Transverse colon (tissue), 3 donors: Measurements from ENCODE around the gene PACRG.

ENCODE experiments used
- POLR2A ChIP-seq: fragments of 450-650 bp; IDR thresholded peaks from one replicate; pipeline ENCODE4 v1.6.1; 2016; ENCODE audit warnings: antibody characterized with exemption, mild to moderate bottlenecking, moderate library complexity
- TF ChIP-seq, protein P1 (sequence below), 5 experiments: fragments of 200-600 bp in 3 of 5; fragments of 450-650 bp in 2 of 5; sonication (generic) in 3 of 5; IDR thresholded peaks; 1 replicate in 2 of 5; 2 replicates in 3 of 5; pipeline ENCODE4 v1.5.1; 2016 to 2017; ENCODE audit warnings: antibody characterized with exemption in 5 of 5, inconsistent platforms in 3 of 5, mild to moderate bottlenecking in 2 of 5, moderate library complexity in 1 of 5

DNA sequence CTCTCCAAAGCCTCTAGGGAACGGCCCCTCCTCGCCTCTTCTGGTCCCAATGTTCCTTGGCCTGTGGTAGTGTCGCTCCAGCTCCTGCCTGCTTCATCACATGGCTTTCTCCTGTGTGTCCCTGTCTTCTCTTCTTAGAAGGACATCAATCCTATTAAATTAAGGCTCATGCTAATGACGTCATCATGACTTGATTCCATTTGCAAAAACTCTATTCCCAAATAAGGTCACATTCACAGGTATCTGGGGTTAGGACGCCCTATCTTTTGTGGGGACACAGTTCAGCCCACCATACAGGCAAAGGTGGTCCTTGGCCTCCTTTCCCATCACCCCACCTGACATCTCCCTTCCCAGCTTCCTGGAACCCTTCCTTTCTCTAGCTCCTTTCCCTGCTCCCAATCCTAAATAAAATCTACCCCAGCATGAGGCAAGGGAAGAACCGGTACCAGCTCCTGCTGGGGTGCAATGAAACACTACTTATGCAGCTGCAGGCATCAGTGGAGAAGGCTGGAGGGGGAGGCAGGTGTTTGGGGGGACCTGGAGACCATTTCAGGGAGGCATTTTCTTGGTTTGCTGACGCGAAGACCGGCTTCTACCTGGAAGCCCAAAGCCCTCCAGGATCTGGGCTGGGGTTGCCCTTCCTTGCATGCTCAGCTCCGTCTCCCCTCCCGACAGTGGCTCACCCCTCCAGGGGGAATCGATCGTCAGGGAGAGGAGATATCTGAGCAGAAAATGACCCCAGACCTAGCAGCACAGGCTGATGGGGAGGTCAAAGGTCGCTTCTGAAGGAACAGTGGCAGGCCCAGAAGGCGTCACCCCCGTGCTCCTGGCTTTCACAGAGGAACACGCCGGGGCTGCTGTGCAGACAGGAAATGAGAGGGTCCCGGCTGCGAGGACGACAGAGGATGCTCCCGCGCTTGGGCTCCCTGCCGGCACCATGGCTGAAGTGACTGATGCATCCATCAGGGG, 615.1 kb downstream of the PACRG start:
- TF ChIP-seq, protein P1, sequence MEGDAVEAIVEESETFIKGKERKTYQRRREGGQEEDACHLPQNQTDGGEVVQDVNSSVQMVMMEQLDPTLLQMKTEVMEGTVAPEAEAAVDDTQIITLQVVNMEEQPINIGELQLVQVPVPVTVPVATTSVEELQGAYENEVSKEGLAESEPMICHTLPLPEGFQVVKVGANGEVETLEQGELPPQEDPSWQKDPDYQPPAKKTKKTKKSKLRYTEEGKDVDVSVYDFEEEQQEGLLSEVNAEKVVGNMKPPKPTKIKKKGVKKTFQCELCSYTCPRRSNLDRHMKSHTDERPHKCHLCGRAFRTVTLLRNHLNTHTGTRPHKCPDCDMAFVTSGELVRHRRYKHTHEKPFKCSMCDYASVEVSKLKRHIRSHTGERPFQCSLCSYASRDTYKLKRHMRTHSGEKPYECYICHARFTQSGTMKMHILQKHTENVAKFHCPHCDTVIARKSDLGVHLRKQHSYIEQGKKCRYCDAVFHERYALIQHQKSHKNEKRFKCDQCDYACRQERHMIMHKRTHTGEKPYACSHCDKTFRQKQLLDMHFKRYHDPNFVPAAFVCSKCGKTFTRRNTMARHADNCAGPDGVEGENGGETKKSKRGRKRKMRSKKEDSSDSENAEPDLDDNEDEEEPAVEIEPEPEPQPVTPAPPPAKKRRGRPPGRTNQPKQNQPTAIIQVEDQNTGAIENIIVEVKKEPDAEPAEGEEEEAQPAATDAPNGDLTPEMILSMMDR (IDR thresholded peaks at IDR 0.05): no peak
- no peak for TF ChIP-seq POLR2A
